ENCODE measurements around the gene IGFN1. TPM values are rescaled to one million over a fixed set of nuclear protein-coding genes. Genes with fewer than 3 reads are reported as not detected.

IGFN1 gene
- polyA plus RNA-seq, 3 donors from 2014 or later = not detected

DNA sequence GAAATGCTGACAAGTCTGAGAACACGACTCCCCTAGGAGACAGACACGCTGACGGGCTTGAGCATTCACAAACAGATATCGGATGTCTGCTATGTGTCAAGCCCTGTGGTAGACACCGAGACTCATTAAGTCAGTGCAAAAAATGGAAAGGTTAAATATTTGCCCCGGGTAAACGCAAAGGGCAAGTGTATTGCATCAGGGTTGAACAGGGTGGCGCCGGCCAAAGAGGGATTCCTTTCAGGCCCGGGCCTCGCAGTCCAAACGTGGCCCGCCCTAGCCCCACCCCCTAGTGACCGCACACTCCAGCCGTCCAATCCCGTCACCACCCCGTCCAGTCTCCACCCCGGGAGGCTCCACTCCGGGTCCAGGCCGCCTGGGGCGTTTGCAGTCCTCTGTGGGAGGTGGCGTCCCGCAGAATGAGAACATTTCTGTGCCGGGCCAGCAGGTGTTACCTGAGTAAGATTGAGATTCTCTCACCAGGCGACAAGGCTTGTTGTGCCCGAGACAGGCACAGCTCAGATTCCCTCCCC lies 20.0 kb upstream of the IGFN1 start:
- peak overlapping the region in 1 of 6 donors; percentile 3 for H3K27ac Mint-ChIP-seq

DNA sequence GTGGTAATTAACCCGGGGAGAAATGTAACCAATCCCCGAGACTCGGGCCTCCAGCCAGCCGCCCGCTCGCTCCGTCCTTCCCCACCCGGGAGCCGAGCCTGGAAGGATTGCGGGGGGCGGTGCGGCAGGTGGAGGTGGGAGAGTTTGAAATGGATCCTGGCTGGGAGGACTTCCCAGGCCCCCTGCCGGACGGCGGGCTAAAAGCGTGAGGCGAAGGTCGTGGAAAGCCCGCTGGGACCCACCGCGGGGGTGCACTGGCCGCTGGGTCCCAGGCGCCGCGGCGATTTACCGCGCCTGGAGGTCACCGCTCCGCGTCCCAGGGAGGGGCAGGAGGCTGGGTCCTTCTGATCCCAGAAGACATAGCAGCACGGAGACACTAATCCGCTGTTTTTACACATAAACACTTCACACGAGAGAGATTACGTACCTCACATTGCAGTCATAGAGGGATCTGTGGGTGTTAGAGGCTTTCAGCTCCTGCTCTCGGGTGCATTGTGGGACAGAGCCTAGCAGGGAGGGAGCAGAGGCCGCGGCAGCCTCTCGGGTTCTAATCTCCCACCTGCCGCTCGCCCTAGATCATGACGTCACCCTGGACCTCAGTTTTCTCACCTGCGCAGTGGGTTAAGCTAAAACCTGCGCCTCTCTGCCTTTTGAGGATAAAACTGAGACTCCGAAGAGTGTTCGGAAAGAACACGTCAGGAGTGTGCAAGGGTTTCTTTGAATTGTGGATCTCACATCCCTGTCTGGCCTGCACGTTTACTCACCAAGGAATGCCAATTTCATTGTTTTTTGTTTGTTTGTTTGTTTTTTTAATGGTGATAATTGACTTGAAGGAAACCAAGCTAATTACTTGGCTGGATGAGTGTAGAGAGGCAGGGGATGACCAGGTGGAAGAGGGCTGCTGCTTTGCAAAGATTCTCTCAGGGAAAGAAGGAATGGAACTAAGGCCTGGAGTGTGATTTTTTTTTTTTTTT lies 19.3 kb upstream of the IGFN1 start:
- DNase-seq = peak; percentile 18 to 34 (median 29)
- Mint-ChIP-seq H3K4me1 (peaks cover 11 to 13% of the 10 kb centered on the region in 2 donors), H3K9me3 (no peaks in the 10 kb centered on the region), H3K4me3 (peak overlapping the region; percentile 74 to 84 (median 83)), H3K27ac (peak overlapping the region in 2 of 6 donors; percentile 3 to 41), H3K27me3 (ENCODE audit: low read depth in 3 of 3) (peaks cover 3 to 5% (median 5%) of the 10 kb centered on the region in 3 donors), H3K36me3 (no peaks in the 10 kb centered on the region)

More for the DNA sequence above, 20.0 kb upstream of the IGFN1 start:
- H3K9me3 Mint-ChIP-seq = no peaks in the 10 kb centered on the region
- H3K36me3 Mint-ChIP-seq = no peaks in the 10 kb centered on the region
- peaks cover 11 to 13% of the 10 kb centered on the region in 2 donors for H3K4me1 Mint-ChIP-seq
- DNase-seq = peak; percentile 58 to 67 (median 62)
- peaks cover 3 to 9% (median 5%) of the 10 kb centered on the region in 3 donors for H3K27me3 Mint-ChIP-seq (ENCODE audit: low read depth in 3 of 3)
- H3K4me3 Mint-ChIP-seq = peak overlapping the region; percentile 74 to 84 (median 83)

DNA sequence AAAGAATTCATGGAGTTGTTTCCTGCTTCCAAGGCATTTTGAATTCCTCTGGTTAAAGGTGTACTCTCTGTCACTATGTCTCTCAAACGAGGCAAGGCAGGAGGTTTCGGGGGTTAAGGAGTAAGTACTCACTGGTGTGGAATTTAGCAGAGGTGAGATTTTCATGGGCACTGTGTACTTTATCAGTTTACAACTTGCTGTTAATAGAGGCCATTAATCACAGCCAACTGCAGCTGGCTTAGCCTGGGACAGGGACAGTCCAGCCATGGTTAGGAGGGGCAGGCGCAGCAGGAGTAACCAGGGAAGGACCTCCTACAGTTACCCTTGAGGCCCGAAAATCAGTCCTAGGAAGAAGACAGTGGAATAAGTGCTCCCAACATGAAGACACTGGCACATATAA lies 18.3 kb upstream of the IGFN1 start:
- Mint-ChIP-seq H3K4me3 (peak overlapping the region in 2 of 5 donors; percentile 79 to 84), H3K27ac (no peak overlapping the region), H3K4me1 (peaks cover 11 to 13% of the 10 kb centered on the region in 2 donors), H3K36me3 (no peaks in the 10 kb centered on the region), H3K27me3 (ENCODE audit: low read depth in 3 of 3) (peaks cover 0 to 6% (median 5%) of the 10 kb centered on the region in 3 donors), H3K9me3 (no peaks in the 10 kb centered on the region)
- no peak for DNase-seq

DNA sequence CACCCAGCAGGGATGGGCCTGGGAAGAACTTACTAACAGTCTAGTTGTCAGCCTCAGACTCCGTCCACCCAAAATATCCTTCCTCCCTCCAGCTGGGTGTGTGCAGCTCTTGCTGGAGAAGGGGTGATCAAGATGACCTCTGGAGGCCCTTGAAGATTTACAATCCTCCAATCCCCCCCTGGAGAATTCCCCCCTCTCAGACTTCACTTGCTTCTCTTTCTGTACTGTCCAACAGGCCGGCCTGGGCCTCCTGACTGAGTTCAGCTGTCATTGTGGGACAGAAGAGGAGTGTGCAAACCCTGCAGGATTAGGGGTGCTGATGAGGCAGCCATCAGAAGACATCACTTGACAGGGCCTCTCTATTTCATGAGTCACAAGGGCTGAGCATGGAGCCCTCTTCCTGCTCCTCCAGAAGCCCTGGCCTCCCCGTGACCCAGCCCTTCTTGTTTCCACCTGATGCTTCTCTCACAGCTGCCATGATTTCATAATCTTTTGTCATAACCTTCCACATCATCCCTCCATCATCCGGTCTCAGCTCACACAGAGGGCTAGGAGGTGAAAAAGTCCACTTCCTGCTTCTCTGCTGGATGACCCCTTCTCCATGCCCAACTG lies 17.5 kb upstream of the IGFN1 start:
- Mint-ChIP-seq H3K27ac (no peak overlapping the region), H3K4me3 (peak overlapping the region in 2 of 5 donors; percentile 0 to 22)

DNA sequence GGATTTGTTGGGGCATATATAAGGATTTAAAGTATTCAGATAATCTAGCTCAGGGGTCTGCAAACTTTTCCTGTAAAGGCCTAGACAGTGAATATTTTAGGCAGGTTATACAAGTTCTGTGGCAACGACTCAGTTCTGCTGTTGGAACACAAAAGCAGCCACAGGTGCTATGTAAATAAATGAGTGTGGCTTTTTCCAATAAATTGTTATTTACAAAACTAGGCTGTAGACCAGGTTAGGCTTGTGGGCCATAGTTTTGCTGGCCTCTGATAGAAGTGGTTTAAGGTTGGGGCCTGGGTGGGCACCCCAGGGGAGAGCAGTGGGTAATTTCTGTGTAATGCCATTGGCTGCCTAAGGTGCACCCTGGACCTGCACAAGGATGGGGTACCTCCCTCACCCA lies 16.9 kb upstream of the IGFN1 start:
- Mint-ChIP-seq H3K4me3 (peak overlapping the region in 1 of 5 donors; percentile 0), H3K36me3 (no peaks in the 10 kb centered on the region), H3K4me1 (peaks cover 11 to 13% of the 10 kb centered on the region in 2 donors), H3K27ac (no peak overlapping the region), H3K9me3 (no peaks in the 10 kb centered on the region), H3K27me3 (ENCODE audit: low read depth in 3 of 3) (peaks cover 0 to 6% (median 5%) of the 10 kb centered on the region in 3 donors)
- DNase-seq = no peak

More for the DNA sequence above, 17.5 kb upstream of the IGFN1 start:
- Mint-ChIP-seq H3K36me3 (no peaks in the 10 kb centered on the region), H3K9me3 (no peaks in the 10 kb centered on the region), H3K27me3 (ENCODE audit: low read depth in 3 of 3) (peaks cover 0 to 6% (median 5%) of the 10 kb centered on the region in 3 donors), H3K4me1 (peaks cover 11 to 13% of the 10 kb centered on the region in 2 donors)
- no peak for DNase-seq

DNA sequence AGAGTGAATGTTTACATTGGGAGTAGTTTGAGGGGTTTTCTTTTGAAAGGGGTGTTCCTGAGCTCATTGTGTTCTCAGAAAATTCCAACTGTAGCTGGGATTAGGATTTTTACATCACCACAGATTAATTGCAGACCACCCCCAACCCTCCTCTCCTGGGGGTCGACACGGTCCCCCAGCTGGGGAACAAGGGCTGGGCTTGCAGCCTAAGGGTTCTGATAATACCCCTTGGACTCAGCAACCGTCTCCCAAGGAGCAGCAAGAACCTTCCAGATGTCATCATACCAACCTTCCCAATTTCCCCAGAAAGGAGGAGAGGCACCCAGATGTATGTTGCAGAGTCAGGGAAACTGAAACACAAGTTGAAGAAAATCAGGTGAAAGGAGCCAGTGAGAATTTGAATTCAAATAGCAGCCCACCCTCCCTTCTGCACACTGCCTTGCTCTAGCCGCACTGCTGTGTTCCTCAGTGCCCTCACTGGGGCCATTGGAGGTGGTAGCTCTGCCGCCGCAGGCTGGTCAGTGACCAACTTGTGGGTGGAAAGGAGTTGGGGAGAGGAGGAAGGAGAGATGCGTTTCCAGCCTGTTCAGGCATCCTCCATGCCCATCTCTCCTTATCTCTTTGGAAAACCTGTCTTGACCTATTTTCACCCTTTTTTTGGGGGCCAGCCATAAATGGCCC lies 14.7 kb upstream of the IGFN1 start:
- DNase-seq = no peak
- H3K36me3 Mint-ChIP-seq = no peaks in the 10 kb centered on the region
- no peak overlapping the region for H3K27ac Mint-ChIP-seq
- peaks cover 8 to 11% of the 10 kb centered on the region in 2 donors for H3K4me1 Mint-ChIP-seq
- H3K9me3 Mint-ChIP-seq = no peaks in the 10 kb centered on the region
- no peak overlapping the region for H3K4me3 Mint-ChIP-seq
- H3K27me3 Mint-ChIP-seq (ENCODE audit: low read depth in 3 of 3) = peaks cover 0 to 6% (median 5%) of the 10 kb centered on the region in 3 donors

DNA sequence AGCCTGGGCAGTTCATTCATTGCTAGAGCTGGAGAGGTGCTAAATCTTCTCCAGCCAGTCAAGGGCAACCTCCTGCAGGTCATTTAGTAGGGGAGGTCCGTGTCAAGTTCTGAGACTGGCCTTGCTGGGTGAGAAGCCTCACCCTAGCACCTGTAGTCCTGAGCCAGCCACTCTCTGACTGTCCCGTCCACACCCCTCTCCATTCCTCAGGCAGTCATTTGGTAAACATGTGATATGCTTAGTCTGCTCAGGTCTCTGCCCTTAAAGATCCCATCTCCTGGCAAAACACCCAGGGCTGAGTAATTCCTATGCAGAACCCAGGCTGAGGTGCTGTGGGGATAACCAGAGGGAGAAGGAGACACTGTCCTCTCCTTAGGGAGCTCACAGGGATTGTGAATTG lies 13.7 kb upstream of the IGFN1 start:
- H3K27me3 Mint-ChIP-seq (ENCODE audit: low read depth in 3 of 3) = peaks cover 0 to 5% (median 1%) of the 10 kb centered on the region in 3 donors
- no peaks in the 10 kb centered on the region for H3K36me3 Mint-ChIP-seq
- no peak overlapping the region for H3K27ac Mint-ChIP-seq
- no peak overlapping the region for H3K4me3 Mint-ChIP-seq
- peaks cover under 1 to 3% of the 10 kb centered on the region in 2 donors for H3K4me1 Mint-ChIP-seq
- H3K9me3 Mint-ChIP-seq = peaks cover 0 to 2% (median 0%) of the 10 kb centered on the region in 6 donors
- no peak for DNase-seq

DNA sequence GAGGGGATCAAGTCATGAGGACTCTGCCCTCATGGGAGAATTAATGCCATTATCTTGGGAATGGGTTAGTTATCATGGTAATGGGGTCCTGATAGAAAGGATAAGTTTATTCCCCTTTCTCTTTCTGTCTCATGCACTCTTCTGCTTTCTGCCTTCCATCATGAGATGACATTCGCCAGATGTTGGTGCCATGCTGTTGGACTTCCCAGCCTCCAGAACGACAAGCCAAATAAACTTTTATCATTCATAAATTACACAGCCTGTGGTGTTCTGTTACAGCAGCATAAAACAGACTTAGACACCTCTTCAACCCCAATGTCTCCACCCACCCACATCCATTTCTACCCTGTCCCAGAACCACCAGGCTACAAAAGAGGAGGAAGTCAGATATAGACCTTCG lies 11.9 kb upstream of the IGFN1 start:
- Mint-ChIP-seq H3K27me3 (ENCODE audit: low read depth in 3 of 3) (peaks cover 0 to 3% (median 1%) of the 10 kb centered on the region in 3 donors), H3K9me3 (peaks cover 0 to 2% (median 0%) of the 10 kb centered on the region in 6 donors), H3K4me1 (no peaks in the 10 kb centered on the region), H3K36me3 (no peaks in the 10 kb centered on the region), H3K4me3 (no peak overlapping the region), H3K27ac (no peak overlapping the region)
- DNase-seq = no peak

DNA sequence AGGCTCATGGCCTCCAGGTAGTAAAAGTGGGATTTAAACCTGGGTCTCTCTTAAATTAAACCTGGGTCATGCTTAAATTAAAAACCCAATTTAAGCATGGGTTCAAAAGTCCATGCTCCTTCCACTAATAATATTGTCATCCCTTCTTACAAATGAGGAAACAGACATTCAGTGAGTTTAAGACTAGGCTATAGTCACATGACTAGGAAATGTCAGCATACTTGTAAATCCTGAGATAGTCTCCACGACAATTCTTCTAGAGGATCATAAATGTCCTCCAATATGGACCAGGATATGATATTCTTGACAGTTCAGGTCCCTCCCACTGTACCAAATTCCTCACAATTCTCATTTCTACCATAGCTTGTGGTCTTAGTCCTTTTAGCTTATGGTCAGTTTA lies 10.5 kb upstream of the IGFN1 start:
- Mint-ChIP-seq H3K27me3 (ENCODE audit: low read depth in 3 of 3) (peaks cover 0 to 5% (median 1%) of the 10 kb centered on the region in 3 donors), H3K4me3 (no peak overlapping the region), H3K4me1 (no peaks in the 10 kb centered on the region), H3K36me3 (no peaks in the 10 kb centered on the region), H3K27ac (no peak overlapping the region), H3K9me3 (peaks cover 0 to 2% (median 0%) of the 10 kb centered on the region in 6 donors)
- DNase-seq = no peak

DNA sequence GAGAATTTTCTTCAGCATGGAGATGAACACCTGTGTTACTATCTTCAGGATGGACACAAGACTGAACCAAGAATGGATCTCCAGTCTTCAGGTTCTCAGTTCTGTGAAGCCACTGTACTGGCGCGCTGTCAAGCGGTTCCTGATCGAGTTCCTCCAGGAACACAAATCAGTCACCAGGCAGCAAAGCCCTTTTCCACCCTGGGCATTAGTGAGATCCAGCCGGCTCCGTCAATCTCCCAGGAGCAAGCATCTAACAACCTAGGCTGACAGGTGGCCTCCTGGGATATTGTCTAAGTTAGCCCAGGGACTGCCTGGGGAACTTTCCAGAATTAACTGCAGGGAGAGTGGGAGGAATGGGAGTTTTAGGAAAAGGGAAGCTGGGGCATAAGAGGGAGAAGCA lies 9.7 kb upstream of the IGFN1 start:
- Mint-ChIP-seq H3K4me3 (no peak overlapping the region), H3K9me3 (peaks cover 0 to 2% (median 0%) of the 10 kb centered on the region in 6 donors), H3K27ac (no peak overlapping the region), H3K36me3 (no peaks in the 10 kb centered on the region), H3K27me3 (ENCODE audit: low read depth in 3 of 3) (peaks cover 0 to 5% (median 3%) of the 10 kb centered on the region in 3 donors), H3K4me1 (no peaks in the 10 kb centered on the region)
- DNase-seq = no peak

DNA sequence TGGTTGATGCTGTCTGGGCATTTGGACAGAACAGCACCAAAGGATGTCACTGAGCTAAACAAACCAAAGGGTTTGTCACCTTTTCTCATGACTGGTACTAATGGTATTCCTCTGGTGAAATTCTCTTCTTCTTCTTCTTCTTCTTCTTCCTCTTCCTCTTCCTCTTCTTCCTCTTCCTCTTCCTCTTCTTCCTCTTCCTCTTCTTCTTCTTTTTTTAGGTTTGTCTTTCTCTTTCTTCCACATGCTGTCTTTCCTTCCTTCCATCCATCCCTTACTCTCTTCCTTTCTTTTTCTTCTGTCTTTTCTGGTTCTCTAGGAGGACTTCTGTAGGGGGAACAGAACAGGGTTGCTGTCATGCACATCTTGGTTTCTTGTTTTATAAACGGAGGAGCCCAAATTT lies 9.3 kb upstream of the IGFN1 start:
- Mint-ChIP-seq H3K4me1 (no peaks in the 10 kb centered on the region), H3K27me3 (ENCODE audit: low read depth in 3 of 3) (peaks cover 0 to 5% (median 3%) of the 10 kb centered on the region in 3 donors), H3K36me3 (no peaks in the 10 kb centered on the region), H3K27ac (no peak overlapping the region), H3K9me3 (peaks cover 0 to 2% (median 0%) of the 10 kb centered on the region in 6 donors), H3K4me3 (no peak overlapping the region)
- DNase-seq = no peak

DNA sequence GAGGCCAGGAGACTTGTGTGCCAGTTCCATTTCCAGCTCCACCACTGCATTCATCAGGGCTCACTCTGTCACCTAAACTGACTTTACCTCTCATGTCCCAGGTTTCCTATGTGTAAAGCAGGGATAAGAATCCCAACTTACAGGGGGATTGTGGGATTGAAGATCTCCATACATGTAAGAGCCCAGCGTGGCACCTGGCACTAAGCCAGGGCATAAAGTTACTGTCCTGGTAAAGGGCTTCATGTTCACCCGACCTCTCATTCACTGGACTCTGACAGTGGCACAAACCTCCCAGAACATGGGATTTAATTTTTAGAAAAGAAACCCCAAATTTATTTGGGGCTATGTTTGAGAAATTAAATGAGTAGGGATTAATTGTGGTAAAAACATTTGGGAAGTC lies 8.9 kb upstream of the IGFN1 start:
- no peak overlapping the region for H3K4me3 Mint-ChIP-seq
- H3K9me3 Mint-ChIP-seq = peaks cover 0 to 2% (median 0%) of the 10 kb centered on the region in 6 donors
- no peaks in the 10 kb centered on the region for H3K4me1 Mint-ChIP-seq
- no peak overlapping the region for H3K27ac Mint-ChIP-seq
- DNase-seq = no peak
- H3K27me3 Mint-ChIP-seq (ENCODE audit: low read depth in 3 of 3) = peaks cover 0 to 5% (median 3%) of the 10 kb centered on the region in 3 donors
- H3K36me3 Mint-ChIP-seq = no peaks in the 10 kb centered on the region

DNA sequence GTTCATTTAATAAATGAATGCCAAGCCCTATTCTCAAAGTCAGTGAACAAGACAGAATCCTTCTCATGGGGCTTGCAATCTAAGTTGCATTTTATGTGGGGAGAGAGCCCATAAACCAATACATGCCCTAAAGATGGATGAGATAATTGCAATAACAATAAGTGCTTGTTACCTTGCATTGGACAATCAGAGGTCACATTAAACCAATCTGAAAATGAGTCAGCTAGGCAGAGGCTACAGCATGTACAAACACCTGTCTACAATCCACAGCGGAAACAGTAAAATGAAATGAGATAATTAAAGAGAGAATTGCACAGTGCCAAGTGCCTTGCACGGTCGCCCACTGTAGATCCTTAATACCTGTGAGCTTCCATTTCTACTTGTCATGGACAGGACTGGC lies 7.4 kb upstream of the IGFN1 start:
- Mint-ChIP-seq H3K4me3 (no peak overlapping the region), H3K9me3 (peaks cover 0 to 2% (median 0%) of the 10 kb centered on the region in 6 donors), H3K27me3 (ENCODE audit: low read depth in 3 of 3) (peaks cover 2 to 5% (median 4%) of the 10 kb centered on the region in 3 donors), H3K27ac (no peak overlapping the region), H3K4me1 (no peaks in the 10 kb centered on the region), H3K36me3 (no peaks in the 10 kb centered on the region)
- DNase-seq = no peak

Data from immature natural killer cell (primary cell).